Heart left ventricle (tissue), 16 donors: Measurements from ENCODE around the gene GARIN5B. TPM values are rescaled to one million over a fixed set of nuclear protein-coding genes. Genes with fewer than 3 reads are reported as not detected.
A peak's percentile ranks its signal among the peaks of the same experiment; 100 is the strongest.

Experiments used
- ATAC-seq, 4 donors: fragments of 200-7000 bp; cut with Tn5 transposase; one replicate each; pipeline ENCODE4 v1.9.1; 2020 to 2022; ENCODE audit warnings: moderate library complexity in 4 of 4, mild to moderate bottlenecking in 3 of 4, moderate number of reproducible peaks in 1 of 4
- DNase-seq, 5 donors: peaks; one replicate each; pipeline ENCODE4 v3.0.0-alpha.2; 2020
- H3K27ac ChIP-seq, 12 donors: fragments of 200-600 bp; sonication (generic) in 4 of 12; one replicate each; pipeline versions ENCODE4 v1.5.0 to v1.8.0; 2016 to 2022; ENCODE audit warnings: mild to moderate bottlenecking in 2 of 12
- H3K27me3 ChIP-seq, 9 donors: fragments of 200-600 bp; sonication (generic) in 2 of 9; one replicate each; pipeline versions ENCODE4 v1.5.1 to v1.8.0; 2016 to 2022; ENCODE audit warnings: mild to moderate bottlenecking in 3 of 9
- H3K36me3 ChIP-seq, 9 donors: fragments of 200-600 bp; sonication (generic) in 2 of 9; one replicate each; pipeline versions ENCODE4 v1.5.0 to v1.8.0; 2018 to 2022; ENCODE audit warnings: mild to moderate bottlenecking in 2 of 9
- H3K4me1 ChIP-seq, 12 donors: fragments of 200-600 bp; sonication (generic) in 4 of 12; one replicate each; pipeline versions ENCODE4 v1.5.0 to v1.8.0; 2016 to 2022; ENCODE audit warnings: mild to moderate bottlenecking in 3 of 12
- H3K4me3 ChIP-seq, 12 donors: fragments of 200-600 bp; sonication (generic) in 4 of 12; one replicate each; pipeline versions ENCODE4 v1.5.0 to v1.8.0; 2017 to 2022; ENCODE audit warnings: mild to moderate bottlenecking in 9 of 12, moderate library complexity in 4 of 12
- H3K9me3 ChIP-seq, 12 donors: fragments of 200-600 bp; sonication (generic) in 4 of 12; one replicate each; pipeline versions ENCODE4 v1.5.0 to v1.8.0; 2016 to 2022; ENCODE audit warnings: mild to moderate bottlenecking in 1 of 12
- POLR2A ChIP-seq, 2 donors: fragments of 450-650 bp; IDR thresholded peaks; one replicate each; pipeline ENCODE4 v1.6.1; 2017; ENCODE audit warnings: antibody characterized with exemption in 2 of 2, mild to moderate bottlenecking in 2 of 2, moderate library complexity in 2 of 2
- WGBS, 4 donors: extraction: QIAGEN DNeasy Blood & Tissue Kit in 2 of 4; methylation state at CpG; one replicate each; pipeline versions ENCODE4 v1.1.5 to v1.1.7; 2013 to 2018; 5-methylcytosine and 5-hydroxymethylcytosine counted together
- intact Hi-C, 10 donors: fragments of 100-400 bp; cut with DNase I; formaldehyde crosslinking; loops; one replicate each; pipeline versions ENCODE4 v1.11.1 to v1.14.2; 2022
- polyA plus RNA-seq, 2 donors: library from polyadenylated mRNA; stranded (reverse); fragments of 200-250 nt; gene quantifications; one replicate each; pipeline ENCODE4 v1.2.3, GENCODE V29; 2013
- total RNA-seq, 9 donors: library from RNA; depleted of rRNA in 2 of 9; stranded (reverse); fragments of >200 nt in 2 of 9; fragmentation: NEBNext Ultra II Directional in 3 of 9; extraction: Animal tissue kit (Norgen Biotek cat#: 25700) in 3 of 9; gene quantifications; one replicate each; pipeline versions ENCODE4 v1.1.0 to v1.2.4, GENCODE V29; 2016 to 2023
- TF ChIP-seq, protein P1 (sequence below), 12 donors: fragments of 200-600 bp; sonication (generic) in 4 of 12; IDR thresholded peaks; one replicate each; pipeline versions ENCODE4 v1.5.0 to v1.8.0; 2018 to 2022; ENCODE audit warnings: antibody characterized with exemption in 12 of 12, mild to moderate bottlenecking in 5 of 12
- donor health status: ischemic (EF 13 %, LVEDD 7.1; RV severe dilation, severe dysfunction).
- donor health status: healthy with polysubstance abuse.
- donor health status: DM: no; HTN: yes; CAD: no.
- donor health status: DM: no; HTN: no; CAD: no.
- donor health status: ischemic (EF 25% LVEDD 6.9; RV normal size, moderate dysfunction).
- donor health status: ischemic (EF 25% LVEDD 5.7; RV mildly dilated, moderate dysfunction).
- donor health status: healthy.
- donor health status: DM: yes; HTN: yes; CAD: no.
- donor health status: ischemic (EF 35%, LVEDD 5.7; RV mildly dilated, moderate dysfunction).
- donor health status: nonischemic (EF 11% LVEDD 7.7; RV severe dilation, severe dysfunction).
- donor health status: DM: yes; HTN: yes; CAD: no.
- donor health status: PGD.
- donor health status: ischemic (EF 29% LVEDD 5.4; RV normal size, mild dysfunction).
- donor health status: nonischemic (EF 23%, LVEDD 6.1; RV moderate dilation, normal function).

Gene GARIN5B
- total and polyA plus RNA-seq, 11 donors = not detected

- WGBS, 4 donors = 2 to 7% (median 6%) methylated on average over 31 to 34 of the region's 34 CpGs
- Histone ChIP-seq H3K27ac (peak overlapping the region; percentile 79 to 97 (median 94)), H3K36me3 (peaks cover 0 to 34% (median 31%) of the 10 kb centered on the region in 9 donors), H3K27me3 (no peaks in the 10 kb centered on the region), H3K4me1 (peaks cover 14 to 58% (median 41%) of the 10 kb centered on the region in 12 donors), H3K4me3 (peak overlapping the region; percentile 48 to 87 (median 78)), H3K9me3 (no peaks in the 10 kb centered on the region)
- intact Hi-C loops = loop anchor here in 7 of 10 donors (1.0 to 10.0 kb wide), 10 partner anchors 23 to 250 kb away; partner anchors contain the start of genes KMT5C (in 3 of the 7), BRSK1 (in 1 of the 7), HSPBP1 (in 1 of the 7) and PPP6R1 (in 1 of the 7)
- DNase-seq (peak; percentile 95 to 97 (median 97)), ATAC-seq (peak; percentile 85 to 91 (median 90))
- TF ChIP-seq, protein P1, sequence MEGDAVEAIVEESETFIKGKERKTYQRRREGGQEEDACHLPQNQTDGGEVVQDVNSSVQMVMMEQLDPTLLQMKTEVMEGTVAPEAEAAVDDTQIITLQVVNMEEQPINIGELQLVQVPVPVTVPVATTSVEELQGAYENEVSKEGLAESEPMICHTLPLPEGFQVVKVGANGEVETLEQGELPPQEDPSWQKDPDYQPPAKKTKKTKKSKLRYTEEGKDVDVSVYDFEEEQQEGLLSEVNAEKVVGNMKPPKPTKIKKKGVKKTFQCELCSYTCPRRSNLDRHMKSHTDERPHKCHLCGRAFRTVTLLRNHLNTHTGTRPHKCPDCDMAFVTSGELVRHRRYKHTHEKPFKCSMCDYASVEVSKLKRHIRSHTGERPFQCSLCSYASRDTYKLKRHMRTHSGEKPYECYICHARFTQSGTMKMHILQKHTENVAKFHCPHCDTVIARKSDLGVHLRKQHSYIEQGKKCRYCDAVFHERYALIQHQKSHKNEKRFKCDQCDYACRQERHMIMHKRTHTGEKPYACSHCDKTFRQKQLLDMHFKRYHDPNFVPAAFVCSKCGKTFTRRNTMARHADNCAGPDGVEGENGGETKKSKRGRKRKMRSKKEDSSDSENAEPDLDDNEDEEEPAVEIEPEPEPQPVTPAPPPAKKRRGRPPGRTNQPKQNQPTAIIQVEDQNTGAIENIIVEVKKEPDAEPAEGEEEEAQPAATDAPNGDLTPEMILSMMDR (IDR thresholded peaks at IDR 0.05) = peak in 1 of 12 donors; percentile 11
- no peak for TF ChIP-seq POLR2A (IDR thresholded peaks at IDR 0.05)
These were observed 22.1 kb upstream of the GARIN5B start for GRCh38 chr19:55384920-55385723.

- Histone ChIP-seq H3K27ac (peak within 1 kb of the TSS; percentile 79 to 97 (median 94)), H3K4me3 (peak within 1 kb of the TSS; percentile 48 to 87 (median 78)), H3K27me3 (no peaks in the 10 kb centered on the region), H3K4me1 (peaks cover 14 to 52% (median 37%) of the 10 kb centered on the region in 12 donors), H3K9me3 (no peaks in the 10 kb centered on the region), H3K36me3 (peaks cover 0 to 27% (median 24%) of the 10 kb centered on the region in 9 donors)
- WGBS, 4 donors = 19 to 65% (median 26%) methylated on average over 28 to 72 of the region's 72 CpGs
- ATAC-seq (peak in 1 of 4 donors; percentile 1), DNase-seq (peak in 4 of 5 donors; percentile 29 to 78 (median 49))
- TF ChIP-seq, protein P1 (IDR thresholded peaks at IDR 0.05) = no peak
- no peak for TF ChIP-seq POLR2A (IDR thresholded peaks at IDR 0.05)
- intact Hi-C loops = loop anchor here in 7 of 10 donors (2.0 to 10.0 kb wide), 7 partner anchors 24 to 250 kb away; partner anchors contain the start of genes BRSK1 (in 1 of the 7), HSPBP1 (in 1 of the 7) and KMT5C (in 1 of the 7)
These were observed 21.3 kb upstream of the GARIN5B start, which contains the start of gene TMEM238 for GRCh38 chr19:55384131-55384919. TSS of gene TMEM238 (minus strand) at chr19:55384292. CDS start at chr19:55384259, 33 bp downstream.

DNA sequence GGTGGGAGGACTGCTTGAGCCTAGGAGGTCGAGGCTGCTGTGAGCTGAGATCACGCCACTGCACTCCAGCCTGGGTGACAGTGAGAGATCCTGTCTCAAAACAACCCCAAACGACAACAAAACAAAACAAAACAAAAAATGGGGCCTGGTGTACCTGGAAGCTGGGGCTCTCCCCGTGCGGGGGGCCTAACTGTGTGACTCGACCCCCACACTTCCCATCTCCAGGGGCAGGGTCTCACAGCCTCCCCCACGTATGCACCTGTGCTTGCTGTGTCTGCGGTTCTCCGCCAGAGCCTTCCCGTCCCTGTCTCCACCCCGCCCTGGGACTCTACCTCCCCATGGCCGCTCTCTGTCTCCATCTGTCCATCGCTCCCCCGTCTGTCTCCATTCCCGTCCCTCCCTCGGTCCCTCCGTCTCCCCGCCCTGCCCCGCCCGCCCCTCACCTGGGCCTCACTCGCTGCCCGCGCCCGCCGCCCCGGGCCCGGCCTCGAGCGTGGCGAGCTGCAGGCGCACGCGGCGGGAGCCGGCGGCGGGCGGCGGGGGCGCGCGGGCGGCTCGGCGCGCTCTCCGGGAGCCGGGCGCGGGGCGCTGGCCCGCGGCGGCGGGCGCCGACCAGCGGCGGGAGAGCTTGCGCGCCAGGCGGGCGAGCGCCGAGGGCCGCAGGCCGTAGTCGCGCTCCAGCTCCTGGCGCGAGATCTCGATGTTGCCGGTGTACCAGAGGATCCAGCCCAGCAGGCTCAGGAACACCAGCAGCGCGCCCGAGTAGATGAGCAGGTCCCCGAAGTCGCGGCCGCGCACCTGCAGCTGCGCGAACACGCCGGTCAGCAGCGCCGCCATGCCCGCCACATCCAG is 20.4 kb upstream of the GARIN5B start:
- intact Hi-C loops = loop anchor here in 8 of 10 donors (2.0 to 10.0 kb wide), 8 partner anchors 25 to 251 kb away; partner anchors contain the start of genes BRSK1 (in 1 of the 8), HSPBP1 (in 1 of the 8) and KMT5C (in 1 of the 8)
- Histone ChIP-seq H3K4me1 (peaks cover 14 to 45% (median 34%) of the 10 kb centered on the region in 12 donors), H3K27me3 (no peaks in the 10 kb centered on the region), H3K9me3 (no peaks in the 10 kb centered on the region), H3K4me3 (peak overlapping the region in 11 of 12 donors; percentile 24 to 87 (median 74)), H3K27ac (peak overlapping the region in 10 of 12 donors; percentile 85 to 97 (median 94)), H3K36me3 (peaks cover 0 to 19% (median 16%) of the 10 kb centered on the region in 9 donors)
- TF ChIP-seq POLR2A (IDR thresholded peaks at IDR 0.05) = no peak
- TF ChIP-seq, protein P1 (IDR thresholded peaks at IDR 0.05) = peak in 7 of 12 donors; percentile 17 to 53 (median 35)
- 5 to 13% (median 5%) methylated on average over 23 to 88 of the region's 88 CpGs for WGBS, 4 donors
- DNase-seq (peak; percentile 39 to 76 (median 53)), ATAC-seq (peak in 1 of 4 donors; percentile 4)
